ENCODE measurements around the gene VWA2.

VWA2 gene

DNA sequence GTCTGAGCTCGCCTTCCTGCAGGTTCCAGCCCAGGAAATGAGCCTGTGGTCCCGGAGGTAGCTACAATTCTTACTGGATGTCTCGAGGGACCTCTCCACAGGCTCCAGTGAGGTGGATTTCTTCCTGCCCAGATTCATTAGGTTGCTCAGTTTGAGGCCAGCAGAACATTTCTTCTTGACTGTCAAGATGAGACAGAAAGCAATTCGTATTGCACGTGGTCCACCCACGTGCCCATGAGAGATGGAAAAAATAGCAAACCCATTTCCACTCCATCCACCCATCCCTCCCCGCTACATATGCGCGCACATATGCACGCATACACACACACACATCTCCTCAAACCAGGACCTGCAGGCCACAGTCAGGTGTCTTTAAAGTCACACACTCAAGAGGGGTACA lies 68.7 kb downstream of the VWA2 start:
- in situ Hi-C loops (cut with HindIII; ENCODE audit: low sequenced_read_pairs) = no loop called here
- DNase-seq (ENCODE audit: low read depth, low spot score) = peak; percentile 53
- H3K4me3 ChIP-seq (ENCODE audit: low read depth, low read length) = no peak overlapping the region
- no peak for TF ChIP-seq CTCF (IDR thresholded peaks at IDR 0.05; ENCODE audit: low read depth, low read length)

GRCh38 chr10:114308531-114309363 lies 69.7 kb downstream of the VWA2 start:
- peak; percentile 66 for DNase-seq (ENCODE audit: low read depth, low spot score)
- no peak overlapping the region for H3K4me3 ChIP-seq (ENCODE audit: low read depth, low read length)
- no peak for TF ChIP-seq CTCF (IDR thresholded peaks at IDR 0.05; ENCODE audit: low read depth, low read length)
- in situ Hi-C loops (cut with HindIII; ENCODE audit: low sequenced_read_pairs) = no loop called here

- no peak for TF ChIP-seq CTCF (IDR thresholded peaks at IDR 0.05; ENCODE audit: low read depth, low read length)
- no peak overlapping the region for H3K4me3 ChIP-seq (ENCODE audit: low read depth, low read length)
- DNase-seq (ENCODE audit: low read depth, low spot score) = no peak
- in situ Hi-C loops (cut with HindIII; ENCODE audit: low sequenced_read_pairs) = no loop called here
Observed at GRCh38 chr10:114309364-114309651, 70.3 kb downstream of the VWA2 start.

GRCh38 chr10:114310346-114310745 lies 71.3 kb downstream of the VWA2 start:
- in situ Hi-C loops (cut with HindIII; ENCODE audit: low sequenced_read_pairs) = no loop called here
- TF ChIP-seq CTCF (IDR thresholded peaks at IDR 0.05; ENCODE audit: low read depth, low read length) = no peak
- no peak for DNase-seq (ENCODE audit: low read depth, low spot score)
- H3K4me3 ChIP-seq (ENCODE audit: low read depth, low read length) = no peak overlapping the region

DNA sequence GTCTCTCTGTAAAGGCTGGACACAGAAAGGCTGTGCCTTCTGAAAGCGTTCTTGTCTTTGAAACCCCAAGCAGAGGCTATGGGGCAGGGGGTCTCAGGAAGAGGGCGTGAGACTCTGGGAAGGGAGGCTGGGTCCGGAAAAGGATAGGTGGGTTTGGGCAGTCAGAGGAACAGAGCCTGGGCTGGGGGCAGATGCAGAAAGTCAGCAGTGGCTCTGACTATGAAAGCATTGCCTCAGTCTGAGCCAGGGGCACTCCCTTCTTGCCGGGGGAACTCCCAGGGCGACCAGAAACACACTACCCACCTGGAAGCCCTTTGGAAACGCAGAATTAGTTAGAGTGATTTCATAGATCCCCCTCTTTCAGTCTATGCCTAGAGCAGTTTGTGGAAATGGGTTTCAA lies 72.0 kb downstream of the VWA2 start:
- DNase-seq (ENCODE audit: low read depth, low spot score) = no peak

GRCh38 chr10:114311496-114312209 lies 72.6 kb downstream of the VWA2 start:
- TF ChIP-seq CTCF (IDR thresholded peaks at IDR 0.05; ENCODE audit: low read depth, low read length) = no peak
- DNase-seq (ENCODE audit: low read depth, low spot score) = no peak
- in situ Hi-C loops (cut with HindIII; ENCODE audit: low sequenced_read_pairs) = no loop called here
- no peak overlapping the region for H3K4me3 ChIP-seq (ENCODE audit: low read depth, low read length)

More for the DNA sequence above, 72.0 kb downstream of the VWA2 start:
- TF ChIP-seq CTCF (IDR thresholded peaks at IDR 0.05; ENCODE audit: low read depth, low read length) = no peak
- in situ Hi-C loops (cut with HindIII; ENCODE audit: low sequenced_read_pairs) = no loop called here
- no peak overlapping the region for H3K4me3 ChIP-seq (ENCODE audit: low read depth, low read length)
